Measurements from ENCODE around the gene HAUS8.

DNA sequence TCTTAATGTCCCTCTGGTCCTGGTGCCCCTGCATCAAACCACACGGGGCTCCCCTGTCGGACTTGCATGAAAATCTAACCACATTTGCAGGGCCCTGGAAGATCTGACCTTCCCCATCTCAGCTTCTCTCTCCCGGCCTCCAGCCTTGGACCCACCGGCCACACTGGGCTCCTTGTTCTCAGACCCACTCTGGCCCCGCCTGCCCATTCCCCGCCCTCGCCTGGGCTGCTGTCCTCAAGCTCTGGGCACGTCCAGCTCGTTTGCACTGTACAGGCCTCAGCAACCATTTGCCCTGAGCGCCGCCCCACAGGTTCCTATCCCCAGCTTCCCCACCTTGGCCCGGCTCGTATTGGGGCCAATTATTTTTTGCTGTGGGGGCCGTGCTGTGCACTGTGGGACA, 10.9 kb upstream of the HAUS8 start:
- TF ChIP-seq, protein P1, sequence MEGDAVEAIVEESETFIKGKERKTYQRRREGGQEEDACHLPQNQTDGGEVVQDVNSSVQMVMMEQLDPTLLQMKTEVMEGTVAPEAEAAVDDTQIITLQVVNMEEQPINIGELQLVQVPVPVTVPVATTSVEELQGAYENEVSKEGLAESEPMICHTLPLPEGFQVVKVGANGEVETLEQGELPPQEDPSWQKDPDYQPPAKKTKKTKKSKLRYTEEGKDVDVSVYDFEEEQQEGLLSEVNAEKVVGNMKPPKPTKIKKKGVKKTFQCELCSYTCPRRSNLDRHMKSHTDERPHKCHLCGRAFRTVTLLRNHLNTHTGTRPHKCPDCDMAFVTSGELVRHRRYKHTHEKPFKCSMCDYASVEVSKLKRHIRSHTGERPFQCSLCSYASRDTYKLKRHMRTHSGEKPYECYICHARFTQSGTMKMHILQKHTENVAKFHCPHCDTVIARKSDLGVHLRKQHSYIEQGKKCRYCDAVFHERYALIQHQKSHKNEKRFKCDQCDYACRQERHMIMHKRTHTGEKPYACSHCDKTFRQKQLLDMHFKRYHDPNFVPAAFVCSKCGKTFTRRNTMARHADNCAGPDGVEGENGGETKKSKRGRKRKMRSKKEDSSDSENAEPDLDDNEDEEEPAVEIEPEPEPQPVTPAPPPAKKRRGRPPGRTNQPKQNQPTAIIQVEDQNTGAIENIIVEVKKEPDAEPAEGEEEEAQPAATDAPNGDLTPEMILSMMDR (IDR thresholded peaks at IDR 0.05) = no peak
- TF ChIP-seq EZH2 (IDR thresholded peaks at IDR 0.05; ENCODE audit: borderline replicate concordance, insufficient read depth, low read depth, low read length, poor library complexity, severe bottlenecking) = no peak
